HG03520 (cell line): ENCODE results near the gene PLA2G2D.

ENCODE experiments used
- ATAC-seq: cut with Tn5 transposase; IDR thresholded peaks from one replicate; pipeline ENCODE4 v1.9.1; 2021; ENCODE audit warnings: mild to moderate bottlenecking, moderate library complexity; ENCODE audit not compliant: unreplicated experiment

Gene PLA2G2D, protein sequence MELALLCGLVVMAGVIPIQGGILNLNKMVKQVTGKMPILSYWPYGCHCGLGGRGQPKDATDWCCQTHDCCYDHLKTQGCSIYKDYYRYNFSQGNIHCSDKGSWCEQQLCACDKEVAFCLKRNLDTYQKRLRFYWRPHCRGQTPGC

DNA sequence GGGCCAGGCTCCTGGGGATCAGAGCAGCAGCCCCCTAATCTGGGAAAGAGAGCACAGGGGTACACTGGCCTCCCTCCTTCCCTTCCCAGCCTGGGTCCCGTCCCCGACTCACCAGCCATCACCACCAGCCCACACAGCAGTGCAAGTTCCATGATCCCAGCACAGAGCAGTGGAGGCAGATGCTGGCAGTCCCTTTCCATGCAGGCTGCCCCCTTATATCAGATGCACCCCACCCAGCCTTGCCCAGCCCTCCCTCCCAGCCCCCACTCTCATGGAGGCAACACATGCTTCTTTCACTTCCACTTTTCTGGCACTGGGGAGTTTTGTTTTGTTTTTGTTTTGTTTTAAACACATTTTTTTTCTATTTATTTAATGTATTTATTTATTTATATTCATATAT lies at the start of gene PLA2G2D:
TSS of gene PLA2G2D (minus strand) at position 190 of the 400 bp plus-strand sequence. CDS start at position 152, 38 bp downstream.
- no peak for ATAC-seq

DNA sequence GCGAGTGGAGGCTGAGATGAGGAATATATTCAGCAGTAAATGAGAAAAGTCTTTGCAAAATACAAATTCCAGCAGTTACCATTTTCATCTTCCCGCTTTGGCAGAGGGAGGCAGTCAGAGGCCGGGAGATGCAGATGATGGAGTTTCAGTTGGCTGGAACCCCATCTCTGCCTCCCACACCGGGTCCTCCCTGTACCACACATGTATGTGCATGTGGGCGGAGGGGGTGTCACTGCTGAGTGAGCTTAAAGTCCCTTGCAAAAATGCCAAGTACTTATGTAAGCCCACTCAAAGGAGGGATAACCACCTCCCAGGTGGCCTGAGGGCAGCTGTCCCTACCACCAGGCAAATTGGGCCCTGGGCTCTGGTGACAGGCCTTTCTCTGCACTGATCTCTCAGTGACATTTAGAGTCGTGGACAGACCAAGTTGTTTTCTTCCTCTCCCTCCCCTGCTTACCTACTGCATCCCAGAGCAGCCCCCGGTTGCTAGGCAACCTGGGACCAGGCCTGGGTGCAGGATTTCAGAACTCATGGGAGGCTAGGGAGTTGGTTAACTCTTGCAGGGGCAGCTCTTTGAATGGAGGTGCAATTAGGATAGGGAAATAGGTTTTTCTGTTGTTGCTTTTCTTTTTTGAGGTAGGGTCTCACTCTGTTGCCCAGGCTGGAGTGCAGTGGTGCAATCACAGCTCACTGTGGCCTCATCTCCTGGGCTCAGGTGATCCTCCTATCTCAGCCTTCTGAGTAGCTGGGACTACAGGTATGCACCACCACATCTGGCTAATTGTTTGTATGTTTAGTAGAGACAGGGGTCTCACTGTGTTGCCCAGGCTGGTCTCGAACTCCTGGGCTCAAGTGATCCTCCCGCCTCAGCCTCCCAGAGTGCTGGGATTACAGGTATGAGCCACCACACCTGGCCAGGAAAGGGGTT lies 49.5 kb upstream of the PLA2G2D start:
- no peak for ATAC-seq

DNA sequence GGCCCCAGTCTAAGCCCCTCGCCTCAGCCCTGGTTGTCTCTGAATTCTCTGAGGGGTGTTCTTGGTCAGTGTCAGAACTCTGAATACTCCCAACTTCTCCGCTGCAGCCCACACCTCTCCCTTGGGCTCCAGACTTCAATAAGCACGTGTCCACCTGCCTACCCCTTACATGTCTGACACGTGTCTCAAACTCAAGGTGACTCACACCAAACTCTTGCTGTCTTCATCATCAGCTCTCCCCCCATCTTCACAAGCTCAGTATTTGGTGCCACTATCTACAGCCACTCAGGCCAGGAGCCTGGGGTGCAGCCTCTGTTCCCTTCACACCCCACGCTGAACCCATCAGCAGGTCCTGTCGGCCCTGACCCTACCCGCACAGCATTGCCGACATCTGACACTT lies 47.8 kb upstream of the PLA2G2D start:
- ATAC-seq, result no peak

DNA sequence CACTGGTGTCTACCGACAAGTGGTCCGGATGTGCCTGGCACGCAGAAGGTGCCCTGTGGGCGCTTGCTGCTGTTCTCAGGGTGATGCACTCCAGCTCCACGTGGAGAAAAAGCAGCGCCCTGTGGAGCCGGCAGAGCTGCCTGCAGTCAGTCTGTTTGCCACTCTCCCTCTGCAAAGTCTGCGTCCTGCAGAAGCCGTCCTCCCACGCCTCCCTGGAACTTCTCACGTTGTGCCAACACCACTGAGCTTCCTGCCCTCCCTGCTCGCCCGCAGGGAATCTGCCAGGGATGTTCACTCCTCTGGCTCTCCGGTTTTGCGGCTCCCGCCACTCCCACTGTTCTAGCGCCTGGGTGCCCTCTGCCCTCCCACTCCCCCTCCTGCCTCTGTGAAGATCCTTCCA lies 46.7 kb upstream of the PLA2G2D start:
- ATAC-seq, result no peak

DNA sequence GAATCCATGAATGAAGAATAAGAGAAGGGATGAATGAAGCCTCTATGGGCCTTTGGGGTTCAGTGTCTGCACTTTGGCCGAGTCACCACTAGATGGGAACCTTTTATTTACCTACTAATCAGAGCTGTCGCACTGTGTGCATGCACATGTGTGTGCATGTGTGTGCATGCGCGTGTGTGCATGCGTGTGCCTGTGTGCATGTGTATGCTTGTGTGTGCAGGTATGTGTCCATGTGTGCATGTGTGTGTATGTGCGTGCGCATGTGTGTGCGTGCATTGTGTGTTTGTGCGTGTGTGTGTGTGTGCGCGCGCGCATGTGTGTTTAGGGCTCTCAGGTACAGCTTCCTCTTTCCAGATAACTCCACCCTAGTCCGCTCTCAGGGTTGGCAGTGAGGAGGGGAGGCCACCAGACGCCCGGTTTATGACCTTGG lies 46.2 kb upstream of the PLA2G2D start:
- no peak for ATAC-seq

DNA sequence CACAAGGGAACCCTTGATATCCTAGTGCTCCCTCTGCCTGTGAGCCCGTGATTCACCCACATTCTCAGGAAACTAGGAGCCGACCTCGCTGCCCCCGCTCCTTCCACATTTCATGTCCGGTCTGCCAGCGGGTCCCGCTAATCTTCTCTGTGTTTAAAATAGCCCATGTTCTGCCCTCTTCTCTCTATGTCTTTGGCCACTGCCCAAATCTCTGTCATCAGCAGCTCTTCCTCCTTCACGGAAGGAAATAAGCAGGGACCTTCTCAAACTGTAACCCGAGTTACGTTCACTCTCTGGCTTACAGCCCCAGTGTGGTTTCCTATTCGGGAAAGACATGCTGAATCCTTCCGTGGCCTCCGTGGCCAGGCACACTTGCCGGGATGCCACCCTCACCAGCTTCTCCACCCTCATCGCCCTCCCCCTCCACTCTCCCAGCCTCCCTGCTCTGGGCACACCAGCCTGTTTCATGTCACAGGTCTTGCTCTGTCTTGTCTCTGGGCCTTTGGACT lies 45.4 kb upstream of the PLA2G2D start:
- no peak for ATAC-seq

DNA sequence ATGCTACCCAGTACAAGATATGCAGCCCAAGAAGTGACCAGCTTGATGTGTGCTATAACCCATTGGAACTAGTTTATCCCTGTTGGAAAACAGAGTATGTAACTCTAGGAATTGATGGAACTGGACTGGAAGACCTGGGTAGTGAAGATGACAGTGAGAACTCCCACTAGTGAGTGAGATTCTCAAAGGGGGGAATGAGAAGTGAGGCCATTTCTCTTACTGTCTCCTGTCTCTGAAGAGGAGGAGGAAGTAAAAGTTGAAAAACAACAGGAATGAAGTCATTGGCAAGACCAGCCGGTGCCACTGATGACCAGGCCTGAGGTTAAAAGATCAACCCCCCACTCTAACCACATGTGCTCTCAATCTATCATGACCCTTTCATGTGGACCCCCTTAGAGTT lies 40.7 kb upstream of the PLA2G2D start:
- no peak for ATAC-seq

DNA sequence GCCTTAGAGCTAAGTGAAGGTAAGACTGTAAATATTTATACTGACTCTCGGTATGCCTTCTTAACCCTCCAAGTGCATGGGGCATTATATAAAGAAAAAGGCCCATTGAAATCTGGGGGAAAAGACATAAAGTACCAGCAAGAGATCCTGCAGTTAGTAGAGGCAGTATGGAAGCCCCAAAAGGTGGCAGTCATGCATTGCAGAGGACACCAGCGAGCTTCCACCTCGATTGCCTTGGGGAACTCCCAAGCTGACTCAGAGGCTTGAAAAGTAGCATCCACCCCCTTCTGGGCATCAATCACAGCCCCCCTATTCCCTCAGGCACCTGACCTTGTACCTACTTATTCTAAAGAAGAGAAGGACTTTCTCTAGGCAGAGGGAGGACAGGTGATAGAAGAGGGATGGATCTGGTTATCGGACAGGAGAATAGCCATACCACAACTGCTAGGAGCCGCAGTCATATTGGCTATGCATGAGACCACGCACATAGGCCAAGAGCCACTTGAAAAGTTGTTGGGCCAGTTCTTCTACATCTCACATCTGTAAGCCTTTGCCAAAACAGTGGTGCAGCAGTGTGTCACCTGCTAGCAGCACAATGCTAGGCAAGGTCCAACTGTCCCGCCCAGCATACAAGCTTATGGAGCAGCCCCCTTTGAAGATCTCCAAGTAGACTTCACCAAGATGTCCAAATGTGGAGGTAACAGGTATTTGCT lies 39.2 kb upstream of the PLA2G2D start:
- ATAC-seq, result no peak

DNA sequence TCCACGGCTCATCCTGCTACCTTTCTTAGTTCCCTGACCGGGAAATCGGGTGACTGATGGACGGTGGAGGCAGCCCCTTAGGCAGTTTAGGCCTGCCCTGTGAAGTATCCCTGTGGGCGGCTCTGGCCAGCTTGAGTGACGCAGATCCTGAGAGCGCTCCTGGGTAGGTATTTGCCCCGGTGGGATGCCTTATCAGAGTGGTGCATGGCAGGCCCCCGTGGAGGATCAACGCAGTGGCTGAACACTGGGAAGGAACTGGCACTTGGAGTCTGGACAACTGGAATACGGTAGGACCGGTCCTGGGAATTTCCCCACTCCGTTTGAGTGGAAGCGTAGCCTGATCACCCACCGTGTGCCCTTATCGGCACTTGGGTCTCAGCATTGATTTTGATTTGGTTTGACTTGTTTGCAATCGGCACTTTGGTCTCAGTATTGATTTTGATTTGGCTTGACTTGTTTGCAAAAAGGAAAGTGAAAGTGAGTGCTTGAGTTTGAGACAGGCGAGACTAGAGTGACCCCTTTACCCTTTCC lies 35.0 kb upstream of the PLA2G2D start:
- ATAC-seq, result no peak

DNA sequence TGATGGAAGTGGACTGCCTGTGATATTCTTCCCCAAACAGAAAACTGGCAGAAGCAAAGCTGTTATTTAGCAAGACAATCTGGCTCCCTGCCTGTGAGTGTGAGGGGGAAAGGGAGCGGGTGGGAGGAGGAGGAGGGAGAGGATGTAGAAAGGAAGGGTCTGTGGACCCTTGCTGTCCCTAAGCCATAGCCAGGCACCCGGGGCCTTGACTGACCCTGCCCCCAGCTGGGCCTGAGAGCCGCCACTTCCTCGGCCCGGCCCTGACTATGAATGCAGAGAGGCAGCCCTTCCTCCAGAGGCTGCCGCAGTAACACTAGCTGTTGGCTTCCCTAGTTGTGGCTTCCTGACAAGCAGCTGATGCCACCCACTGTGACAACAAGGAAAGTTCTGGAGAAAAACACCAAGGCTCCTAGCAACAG lies 33.7 kb upstream of the PLA2G2D start:
- no peak for ATAC-seq

DNA sequence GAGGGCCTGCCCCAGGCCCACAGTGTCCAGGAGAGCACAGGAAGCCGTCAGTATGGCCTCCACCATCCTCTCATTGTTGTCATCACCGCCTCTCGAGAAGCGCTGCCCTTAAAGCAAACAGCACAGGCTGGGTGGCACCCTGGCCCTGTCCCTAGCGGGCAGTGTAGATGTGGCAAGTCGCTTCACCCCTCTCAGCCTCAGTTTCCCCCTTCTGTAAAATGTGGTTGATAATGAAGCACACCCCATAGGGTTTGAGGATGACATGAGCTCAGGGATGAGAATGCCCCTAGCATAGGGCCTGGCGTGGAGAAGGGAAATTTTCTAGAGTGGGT lies 33.2 kb upstream of the PLA2G2D start:
- ATAC-seq, result no peak

DNA sequence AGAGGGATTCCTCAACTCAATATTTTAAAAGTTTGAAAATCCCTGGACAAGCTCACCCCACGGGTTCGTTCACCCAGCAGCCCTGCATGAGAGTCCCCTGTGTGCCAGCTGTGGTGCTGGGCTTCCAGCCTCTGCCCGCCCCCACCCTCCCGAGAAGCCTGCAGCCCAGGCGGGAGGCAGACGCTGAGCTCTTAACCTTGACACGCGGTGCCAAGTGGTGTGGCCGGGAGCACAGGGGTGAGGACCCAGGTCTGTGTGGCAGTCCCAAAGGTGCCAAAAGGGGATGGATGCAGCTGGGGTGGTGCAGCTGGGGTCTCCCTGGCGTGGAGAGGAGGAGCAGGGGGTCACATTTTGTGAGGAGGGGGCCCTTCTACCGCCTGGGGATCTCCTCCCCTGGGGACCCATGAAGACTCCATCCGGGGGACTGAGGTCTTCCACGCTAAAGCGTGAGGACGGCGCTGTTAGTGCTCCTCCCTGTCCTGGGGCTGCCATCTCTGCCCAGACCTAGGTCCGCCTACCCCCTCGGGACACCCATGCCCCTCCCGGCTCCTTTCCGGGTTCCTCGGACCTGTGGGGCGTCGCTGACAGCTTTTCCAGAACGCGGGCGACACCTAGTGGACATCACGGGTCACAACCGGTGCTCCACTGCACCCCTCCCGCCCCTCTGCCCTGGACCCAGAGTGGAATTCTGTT lies 32.7 kb upstream of the PLA2G2D start:
- no peak for ATAC-seq

DNA sequence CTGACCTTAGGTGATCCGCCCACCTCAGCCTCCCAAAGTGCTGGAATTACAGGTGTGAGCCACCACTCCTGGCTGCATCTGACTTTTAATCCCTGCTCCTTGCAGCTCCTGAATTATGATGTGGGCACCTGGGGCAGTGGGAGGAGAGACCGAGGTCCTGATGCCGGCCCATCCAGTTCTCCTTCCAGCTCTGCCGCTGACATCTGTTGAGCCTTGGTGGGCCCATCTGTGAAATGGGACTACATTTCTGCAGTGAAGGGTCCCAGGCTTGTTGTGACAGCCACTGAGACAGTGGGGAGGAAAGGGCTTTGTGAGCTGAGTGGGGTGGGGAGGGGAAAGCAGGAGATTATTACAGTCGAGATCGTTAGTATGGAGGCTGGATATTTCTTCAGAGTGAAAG lies 31.6 kb upstream of the PLA2G2D start:
- ATAC-seq, result no peak

DNA sequence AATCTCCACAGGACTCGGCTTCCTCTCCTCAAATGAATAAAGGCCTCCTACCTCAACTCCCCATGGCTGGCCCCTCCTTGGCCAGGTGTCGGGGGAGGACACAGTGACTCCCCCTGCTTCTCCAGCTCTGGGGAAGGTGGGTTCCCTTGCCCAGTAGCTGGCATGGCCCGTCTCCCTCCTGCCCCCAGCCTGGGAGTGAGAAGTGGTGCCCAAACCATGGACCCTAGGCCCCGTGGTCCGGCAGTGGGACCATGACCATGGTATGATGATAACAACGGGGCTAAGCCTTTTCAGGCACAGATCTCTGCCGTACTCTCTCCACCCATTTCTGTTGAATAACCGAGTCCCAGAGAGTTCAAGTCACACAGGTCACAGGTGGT lies 31.0 kb upstream of the PLA2G2D start:
- ATAC-seq, result no peak

DNA sequence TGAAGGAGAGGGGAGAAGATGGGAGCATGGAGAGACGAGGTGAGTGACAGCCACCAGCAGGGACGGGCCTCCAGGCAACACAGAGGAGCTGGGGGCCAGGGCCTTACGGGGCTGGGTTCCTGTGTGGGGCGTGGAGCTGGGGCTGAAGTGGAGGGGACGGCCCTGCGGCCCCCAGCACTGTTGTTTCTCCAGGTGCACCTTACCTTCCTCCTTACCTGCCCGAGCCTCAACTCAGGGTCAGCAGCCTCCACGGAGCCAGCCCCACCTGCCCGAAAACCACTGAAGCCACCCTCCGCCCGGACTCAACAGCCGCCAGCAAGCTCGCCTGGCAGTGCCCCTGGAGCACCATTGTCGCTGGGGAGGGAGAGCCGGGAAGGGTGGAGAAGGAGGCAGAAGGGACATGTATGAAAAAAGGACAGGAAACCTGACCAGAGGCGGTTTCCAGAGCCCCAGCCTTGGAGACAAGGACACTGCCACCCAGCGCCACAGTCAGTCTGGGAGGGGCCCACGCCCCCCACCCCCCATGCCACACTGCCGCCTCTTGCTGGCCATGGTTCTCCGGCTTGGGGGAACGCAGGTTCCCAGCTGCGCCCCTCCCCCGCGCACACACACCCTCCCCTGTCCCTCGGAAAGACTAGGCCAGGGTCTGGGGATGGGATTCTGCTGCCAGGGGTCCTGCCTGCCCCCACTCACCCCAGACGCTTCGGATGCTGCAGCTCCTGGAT lies 30.4 kb upstream of the PLA2G2D start:
- no peak for ATAC-seq

DNA sequence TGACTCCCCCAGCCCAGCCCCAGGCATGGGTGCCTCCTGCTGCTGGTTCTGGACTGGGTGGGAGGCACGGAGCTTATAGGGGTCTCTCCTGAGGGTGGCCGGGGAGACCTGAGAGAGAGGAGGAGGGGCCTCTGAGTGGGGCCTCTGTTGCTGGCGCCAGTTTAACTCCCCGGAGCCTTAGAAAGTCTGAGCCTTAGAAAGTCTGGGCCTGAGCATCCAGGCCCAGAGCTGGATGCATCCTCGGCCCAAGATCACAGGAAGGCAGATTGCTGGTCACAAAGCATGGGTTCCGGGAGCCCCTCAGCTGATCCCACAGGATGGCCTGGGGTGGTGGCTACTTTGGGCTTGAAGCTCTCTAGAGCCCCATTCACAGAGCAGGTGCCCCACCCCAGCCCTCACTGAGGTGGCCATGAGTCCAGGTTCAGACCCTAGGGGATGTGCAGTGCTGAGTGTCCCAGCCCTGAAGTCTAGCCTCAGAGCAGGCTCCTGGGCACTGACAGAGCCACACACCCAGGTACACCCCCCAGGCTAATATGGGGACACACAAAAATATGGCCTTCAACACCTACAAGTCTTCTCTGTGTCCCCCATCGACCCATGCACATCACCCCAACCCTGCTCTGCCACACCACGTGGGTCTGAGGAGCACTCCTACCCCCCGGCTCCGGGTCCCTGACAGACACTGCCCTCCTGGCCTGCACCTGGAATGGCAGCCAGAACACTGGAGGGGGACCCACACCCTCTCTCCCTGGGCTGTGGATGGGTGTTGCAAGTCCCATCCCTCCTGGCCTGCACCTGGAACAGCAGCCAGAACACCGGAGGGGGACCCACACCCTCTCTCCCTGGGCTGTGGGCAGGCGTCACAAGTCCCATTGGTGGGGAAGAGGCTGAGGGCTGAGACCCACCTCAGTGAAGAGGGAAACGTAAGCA lies 29.5 kb upstream of the PLA2G2D start:
- no peak for ATAC-seq

DNA sequence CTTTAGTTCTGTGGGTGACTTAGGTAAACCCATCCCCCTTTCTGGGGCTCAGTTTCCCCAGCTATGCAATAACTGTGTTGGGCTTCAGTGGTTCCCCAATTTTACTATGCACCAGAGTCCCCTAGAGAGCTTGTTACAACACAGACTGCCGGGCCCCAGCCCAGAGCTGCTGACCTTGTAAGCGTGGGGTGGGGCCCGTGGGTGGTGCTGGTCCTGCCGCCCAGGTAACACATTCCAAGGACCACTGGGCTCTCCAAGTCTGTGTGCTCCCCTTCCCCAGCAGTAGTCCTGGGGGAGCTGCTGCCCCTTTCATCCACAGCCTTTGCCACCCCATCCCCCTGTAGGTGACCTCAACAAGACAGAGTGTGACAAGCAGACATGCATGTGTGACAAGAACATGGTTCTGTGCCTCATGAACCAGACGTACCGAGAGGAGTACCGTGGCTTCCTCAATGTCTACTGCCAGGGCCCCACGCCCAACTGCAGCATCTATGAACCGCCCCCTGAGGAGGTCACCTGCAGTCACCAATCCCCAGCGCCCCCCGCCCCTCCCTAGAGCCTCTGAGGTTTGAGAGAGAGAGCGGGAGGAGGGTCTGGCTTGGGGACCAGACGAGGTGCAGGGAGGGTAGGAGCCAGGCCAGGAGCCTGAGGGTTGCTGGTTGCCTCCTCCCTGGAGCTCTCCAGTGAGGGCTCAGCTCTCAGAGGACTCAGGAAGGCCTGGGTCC lies 28.7 kb upstream of the PLA2G2D start:
- no peak for ATAC-seq

DNA sequence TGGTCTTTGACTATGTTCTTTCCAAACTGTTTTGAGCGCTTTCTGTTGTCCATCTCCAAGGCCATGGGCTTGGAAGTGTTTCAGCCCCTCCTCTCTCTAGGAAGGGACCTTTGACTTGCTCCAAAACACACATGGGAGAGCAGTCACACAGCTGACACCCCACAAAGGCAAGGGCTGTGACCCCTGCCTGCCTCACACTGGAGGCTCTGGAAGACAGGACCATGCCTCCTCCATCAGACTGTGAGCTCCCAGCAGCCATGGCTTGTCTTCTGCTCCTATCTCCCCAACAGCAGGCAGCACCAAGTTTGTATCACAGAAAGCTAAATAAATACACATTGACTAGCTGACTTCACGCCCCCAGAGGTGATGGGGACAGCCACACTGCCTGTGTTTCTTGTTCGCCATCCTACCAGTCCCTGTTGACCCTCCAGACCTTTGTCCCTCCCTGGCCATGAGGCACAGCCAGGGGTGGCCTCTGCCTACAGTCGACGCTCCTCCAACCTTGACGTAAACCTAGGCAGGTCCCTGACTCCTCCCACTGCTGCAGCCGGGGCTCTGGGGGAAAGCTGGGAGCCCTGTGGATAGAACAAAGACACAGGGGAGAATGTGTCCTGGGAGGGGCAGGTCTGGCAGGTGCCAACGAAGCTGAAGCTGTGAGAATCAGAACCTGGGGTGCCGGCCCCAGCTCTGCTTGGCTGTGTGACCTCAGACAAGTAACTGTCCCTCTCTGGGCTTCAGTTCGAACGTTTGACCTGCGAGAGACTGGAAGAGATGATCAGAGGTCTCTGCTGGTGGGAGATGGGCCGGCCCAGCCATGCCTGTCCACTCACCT lies 24.6 kb upstream of the PLA2G2D start:
- ATAC-seq, result no peak
